ENCODE measurements around the gene RBM47. TPM values are rescaled to one million over a fixed set of nuclear protein-coding genes. Genes with fewer than 3 reads are reported as not detected.
"Not testable (repeated sequence)": the region's sequence is repeated elsewhere in the genome, so short reads cannot be mapped to it uniquely, and the experiment has no call there.

Gene RBM47
- total RNA-seq, 2 experiments from 2014 or later, result 0.27 to 0.92 TPM

DNA sequence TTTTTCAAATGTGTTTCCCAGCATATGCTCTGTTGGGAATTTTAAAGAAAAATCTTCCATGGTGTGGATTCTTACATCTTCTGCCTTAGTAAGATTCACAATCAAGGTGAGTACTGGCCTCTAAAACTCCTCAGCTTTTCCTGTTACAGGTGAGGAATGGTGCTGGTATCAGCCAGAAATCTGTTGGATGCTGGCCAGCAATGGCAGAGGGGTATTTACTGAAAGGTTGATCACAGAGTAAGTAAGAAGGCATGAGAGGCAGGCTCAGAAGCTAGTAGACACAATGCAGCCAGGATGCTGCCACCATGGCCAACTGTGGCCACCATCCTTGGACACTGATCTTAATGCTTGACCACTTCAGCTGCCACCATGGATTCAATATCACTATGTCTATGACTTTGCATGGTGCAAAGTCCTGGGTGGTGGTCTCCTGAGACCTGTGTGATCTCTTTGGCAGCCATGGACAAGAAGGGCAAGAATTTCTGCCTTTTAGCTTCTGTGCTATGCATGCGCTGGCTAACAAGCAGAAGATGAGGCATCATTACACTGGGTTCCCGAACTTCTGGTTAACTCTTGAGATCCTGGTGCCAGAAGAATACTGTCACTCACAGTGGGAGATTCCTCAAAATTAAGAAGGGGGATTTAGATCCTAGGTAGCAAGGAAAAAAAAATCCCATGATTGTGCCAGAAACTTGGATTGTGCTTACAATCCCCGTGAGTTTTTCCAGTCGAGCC lies 234.3 kb downstream of the RBM47 start:
- ChIA-PET POLR2A (no interaction called here), CTCF (no interaction called here)
- Histone ChIP-seq H3K4me3 (ENCODE audit: low read length) (no peak overlapping the region), H3K27ac (ENCODE audit: low read depth in 1 of 2, low read length in 2 of 2) (no peak overlapping the region), H3K27me3 (ENCODE audit: control insufficient read depth in 1 of 2, insufficient read depth in 2 of 2, low read length in 2 of 2) (no peaks in the 10 kb centered on the region), H3K36me3 (ENCODE audit: insufficient read depth, low read length) (no peaks in the 10 kb centered on the region), H3K9me3 (ENCODE audit: control insufficient read depth in 1 of 2, insufficient read depth in 1 of 2, low read length in 2 of 2) (no peaks in the 10 kb centered on the region), H3K4me1 (ENCODE audit: insufficient read depth, low read length) (no peaks in the 10 kb centered on the region)
- Mint-ChIP-seq H3K27ac (no peak overlapping the region), H3K4me1 (ENCODE audit: low read depth) (no peaks in the 10 kb centered on the region), H3K4me3 (no peak overlapping the region), H3K36me3 (ENCODE audit: low read depth) (no peaks in the 10 kb centered on the region), H3K27me3 (no peaks in the 10 kb centered on the region), H3K9me3 (no peaks in the 10 kb centered on the region)
- intact Hi-C loops (cut with DNase I, micrococcal nuclease), result no loop called here
- TF ChIP-seq, protein P1, sequence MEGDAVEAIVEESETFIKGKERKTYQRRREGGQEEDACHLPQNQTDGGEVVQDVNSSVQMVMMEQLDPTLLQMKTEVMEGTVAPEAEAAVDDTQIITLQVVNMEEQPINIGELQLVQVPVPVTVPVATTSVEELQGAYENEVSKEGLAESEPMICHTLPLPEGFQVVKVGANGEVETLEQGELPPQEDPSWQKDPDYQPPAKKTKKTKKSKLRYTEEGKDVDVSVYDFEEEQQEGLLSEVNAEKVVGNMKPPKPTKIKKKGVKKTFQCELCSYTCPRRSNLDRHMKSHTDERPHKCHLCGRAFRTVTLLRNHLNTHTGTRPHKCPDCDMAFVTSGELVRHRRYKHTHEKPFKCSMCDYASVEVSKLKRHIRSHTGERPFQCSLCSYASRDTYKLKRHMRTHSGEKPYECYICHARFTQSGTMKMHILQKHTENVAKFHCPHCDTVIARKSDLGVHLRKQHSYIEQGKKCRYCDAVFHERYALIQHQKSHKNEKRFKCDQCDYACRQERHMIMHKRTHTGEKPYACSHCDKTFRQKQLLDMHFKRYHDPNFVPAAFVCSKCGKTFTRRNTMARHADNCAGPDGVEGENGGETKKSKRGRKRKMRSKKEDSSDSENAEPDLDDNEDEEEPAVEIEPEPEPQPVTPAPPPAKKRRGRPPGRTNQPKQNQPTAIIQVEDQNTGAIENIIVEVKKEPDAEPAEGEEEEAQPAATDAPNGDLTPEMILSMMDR (IDR thresholded peaks at IDR 0.05), result no peak
- DNase-seq, result no peak
- no peak for ATAC-seq (ENCODE audit: poor library complexity)

DNA sequence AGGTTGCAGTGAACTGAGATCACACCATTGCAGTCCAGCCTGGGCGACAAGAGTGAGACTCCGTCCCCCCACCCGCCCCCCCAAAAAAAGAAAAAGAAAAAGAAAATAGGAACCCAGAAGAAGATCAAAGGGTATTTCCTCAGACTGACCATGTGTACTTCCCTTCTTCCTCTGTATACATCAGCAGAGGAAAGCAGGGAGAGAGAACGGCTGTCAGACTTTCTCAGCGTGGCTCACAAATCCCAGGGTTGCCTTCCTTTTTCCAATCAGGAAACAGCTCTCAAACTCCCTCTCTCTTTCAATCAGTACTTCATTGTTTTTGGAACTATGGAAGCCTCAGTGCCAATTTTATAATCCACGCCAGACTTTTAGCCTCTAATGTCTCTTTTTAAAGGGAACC lies 235.4 kb downstream of the RBM47 start:
- H3K27ac Mint-ChIP-seq, result no peak overlapping the region
- Histone ChIP-seq H3K4me1 (ENCODE audit: insufficient read depth, low read length) (no peaks in the 10 kb centered on the region), H3K9me3 (ENCODE audit: control insufficient read depth in 1 of 2, insufficient read depth in 1 of 2, low read length in 2 of 2) (no peaks in the 10 kb centered on the region), H3K36me3 (ENCODE audit: insufficient read depth, low read length) (no peaks in the 10 kb centered on the region), H3K4me3 (ENCODE audit: low read length) (no peak overlapping the region), H3K27ac (ENCODE audit: low read depth in 1 of 2, low read length in 2 of 2) (no peak overlapping the region), H3K27me3 (ENCODE audit: control insufficient read depth in 1 of 2, insufficient read depth in 2 of 2, low read length in 2 of 2) (no peaks in the 10 kb centered on the region)
- intact Hi-C loops (cut with DNase I, micrococcal nuclease), result no loop called here
- ATAC-seq (ENCODE audit: poor library complexity) (no peak), DNase-seq (no peak)
- TF ChIP-seq, protein P1 (IDR thresholded peaks at IDR 0.05), result no peak
- no peaks in the 10 kb centered on the region for H3K27me3 Mint-ChIP-seq
- no peak overlapping the region for H3K4me3 Mint-ChIP-seq
- ChIA-PET POLR2A (no interaction called here), CTCF (no interaction called here)
- H3K4me1 Mint-ChIP-seq (ENCODE audit: low read depth), result no peaks in the 10 kb centered on the region
- no peaks in the 10 kb centered on the region for H3K9me3 Mint-ChIP-seq
- H3K36me3 Mint-ChIP-seq (ENCODE audit: low read depth), result no peaks in the 10 kb centered on the region

DNA sequence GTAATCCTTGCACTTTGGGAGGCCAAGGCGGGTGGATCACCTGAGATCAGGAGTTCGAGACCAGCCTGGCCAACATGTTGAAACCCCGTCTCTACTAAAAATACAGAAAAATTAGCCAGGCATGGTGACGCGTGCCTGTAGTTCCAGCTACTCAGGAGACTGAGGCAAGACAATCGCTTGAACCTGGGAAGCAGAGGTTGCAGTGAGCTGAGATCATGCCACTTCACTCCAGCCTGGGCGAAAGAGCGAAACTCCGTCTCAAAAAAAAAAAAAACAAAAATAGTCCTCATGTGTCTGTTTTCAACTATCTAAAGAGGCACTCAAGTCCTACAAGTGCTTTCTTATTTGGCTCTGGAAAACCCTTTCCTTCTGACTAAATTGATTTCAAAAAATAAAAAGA lies 237.4 kb downstream of the RBM47 start:
- H3K9me3 ChIP-seq (ENCODE audit: control insufficient read depth in 1 of 2, insufficient read depth in 1 of 2, low read length in 2 of 2); H3K4me3 ChIP-seq (ENCODE audit: low read length); ATAC-seq (ENCODE audit: poor library complexity); H3K4me1 Mint-ChIP-seq (ENCODE audit: low read depth); DNase-seq; H3K27me3 ChIP-seq (ENCODE audit: control insufficient read depth in 1 of 2, insufficient read depth in 2 of 2, low read length in 2 of 2); intact Hi-C loops (cut with DNase I, micrococcal nuclease); H3K27me3 Mint-ChIP-seq; H3K4me1 ChIP-seq (ENCODE audit: insufficient read depth, low read length); POLR2A ChIA-PET; H3K4me3 Mint-ChIP-seq; CTCF ChIA-PET; H3K36me3 Mint-ChIP-seq (ENCODE audit: low read depth); H3K27ac ChIP-seq (ENCODE audit: low read depth in 1 of 2, low read length in 2 of 2); H3K27ac Mint-ChIP-seq; H3K36me3 ChIP-seq (ENCODE audit: insufficient read depth, low read length); H3K9me3 Mint-ChIP-seq: not testable (repeated sequence)

DNA sequence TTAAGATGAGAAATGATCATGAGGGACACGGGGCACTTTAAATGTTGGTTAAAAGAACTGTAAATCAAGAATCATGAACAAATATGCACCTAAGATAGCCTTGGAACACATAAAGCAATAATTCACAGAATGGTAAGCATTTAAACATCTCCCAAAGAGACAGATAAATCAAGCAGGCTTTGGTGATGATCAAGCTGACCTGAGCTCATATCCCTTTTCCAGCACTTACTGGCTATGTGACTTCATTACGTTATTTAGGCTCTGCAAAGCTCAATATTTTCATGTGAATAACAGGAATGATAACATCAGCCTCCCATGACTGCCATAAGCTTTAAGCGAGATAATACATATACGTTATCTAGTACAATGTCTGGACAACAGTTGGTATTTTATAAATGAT lies 239.7 kb downstream of the RBM47 start:
- ChIA-PET POLR2A (no interaction called here), CTCF (no interaction called here)
- no peaks in the 10 kb centered on the region for H3K36me3 Mint-ChIP-seq (ENCODE audit: low read depth)
- H3K27me3 Mint-ChIP-seq, result no peaks in the 10 kb centered on the region
- H3K36me3 ChIP-seq (ENCODE audit: insufficient read depth, low read length), result no peaks in the 10 kb centered on the region
- H3K27me3 ChIP-seq (ENCODE audit: control insufficient read depth in 1 of 2, insufficient read depth in 2 of 2, low read length in 2 of 2), result no peaks in the 10 kb centered on the region
- TF ChIP-seq, protein P1 (IDR thresholded peaks at IDR 0.05), result no peak
- DNase-seq (no peak), ATAC-seq (ENCODE audit: poor library complexity) (no peak)
- H3K9me3 Mint-ChIP-seq, result no peaks in the 10 kb centered on the region
- H3K4me3 Mint-ChIP-seq, result no peak overlapping the region
- H3K4me1 ChIP-seq (ENCODE audit: insufficient read depth, low read length), result no peaks in the 10 kb centered on the region
- no peaks in the 10 kb centered on the region for H3K9me3 ChIP-seq (ENCODE audit: control insufficient read depth in 1 of 2, insufficient read depth in 1 of 2, low read length in 2 of 2)
- no peak overlapping the region for H3K4me3 ChIP-seq (ENCODE audit: low read length)
- no peak overlapping the region for H3K27ac ChIP-seq (ENCODE audit: low read depth in 1 of 2, low read length in 2 of 2)
- no peak overlapping the region for H3K27ac Mint-ChIP-seq
- intact Hi-C loops (cut with DNase I, micrococcal nuclease), result no loop called here
- no peaks in the 10 kb centered on the region for H3K4me1 Mint-ChIP-seq (ENCODE audit: low read depth)

Data from CD4-positive, alpha-beta T cell (primary cell).